HG03066 (cell line): Measurements from ENCODE around the gene ERH.

Experiments used
- ATAC-seq: cut with Tn5 transposase; IDR thresholded peaks from one replicate; pipeline ENCODE4 v1.9.1; 2021; ENCODE audit warnings: low read depth; ENCODE audit not compliant: unreplicated experiment

Gene ERH

DNA sequence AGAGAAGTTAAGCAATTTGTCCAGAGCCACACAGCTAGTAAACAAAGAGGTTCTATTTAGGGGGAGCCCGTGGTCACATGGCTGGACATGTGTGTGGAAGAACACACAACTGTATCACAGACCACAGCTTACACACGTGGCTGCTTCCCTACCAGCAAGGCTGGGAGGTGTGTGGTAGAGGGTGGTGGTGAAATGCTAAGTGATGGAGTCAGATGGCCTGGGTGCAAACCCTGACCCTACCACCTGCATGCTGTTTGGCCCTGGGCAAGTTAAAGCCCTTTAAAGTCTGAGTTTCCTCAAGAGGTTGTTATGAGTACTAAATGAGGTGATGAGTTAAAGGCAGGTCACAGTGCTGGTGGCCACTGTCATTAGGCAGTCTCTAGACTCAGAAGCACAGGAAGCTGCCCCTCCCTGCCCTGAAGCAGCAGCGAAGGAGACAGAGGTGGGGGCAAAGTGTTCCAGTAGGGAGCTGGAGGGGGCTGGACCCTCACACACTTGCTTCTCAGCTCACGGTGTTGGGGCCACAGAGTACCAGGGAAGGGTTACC is 64.2 kb downstream of the ERH start:
- ATAC-seq = no peak

- ATAC-seq = no peak
Observed at GRCh38 chr14:69332782-69333395, 65.2 kb downstream of the ERH start.

GRCh38 chr14:69331206-69331605 is 66.9 kb downstream of the ERH start:
- ATAC-seq = no peak
